WI38 (cell line): Measurements from ENCODE around the gene RUSC2.

Experiments
- H3K4me3 ChIP-seq: 2 replicates; pipeline ENCODE4 v1.5.1; 2011; ENCODE audit warnings: low read depth, mild to moderate bottlenecking, control low read depth, low read length
- CTCF ChIP-seq: IDR thresholded peaks from 2 replicates; pipeline ENCODE4 v1.5.1; 2012; ENCODE audit warnings: low read depth, mild to moderate bottlenecking, control low read depth, low read length

Gene RUSC2, protein sequence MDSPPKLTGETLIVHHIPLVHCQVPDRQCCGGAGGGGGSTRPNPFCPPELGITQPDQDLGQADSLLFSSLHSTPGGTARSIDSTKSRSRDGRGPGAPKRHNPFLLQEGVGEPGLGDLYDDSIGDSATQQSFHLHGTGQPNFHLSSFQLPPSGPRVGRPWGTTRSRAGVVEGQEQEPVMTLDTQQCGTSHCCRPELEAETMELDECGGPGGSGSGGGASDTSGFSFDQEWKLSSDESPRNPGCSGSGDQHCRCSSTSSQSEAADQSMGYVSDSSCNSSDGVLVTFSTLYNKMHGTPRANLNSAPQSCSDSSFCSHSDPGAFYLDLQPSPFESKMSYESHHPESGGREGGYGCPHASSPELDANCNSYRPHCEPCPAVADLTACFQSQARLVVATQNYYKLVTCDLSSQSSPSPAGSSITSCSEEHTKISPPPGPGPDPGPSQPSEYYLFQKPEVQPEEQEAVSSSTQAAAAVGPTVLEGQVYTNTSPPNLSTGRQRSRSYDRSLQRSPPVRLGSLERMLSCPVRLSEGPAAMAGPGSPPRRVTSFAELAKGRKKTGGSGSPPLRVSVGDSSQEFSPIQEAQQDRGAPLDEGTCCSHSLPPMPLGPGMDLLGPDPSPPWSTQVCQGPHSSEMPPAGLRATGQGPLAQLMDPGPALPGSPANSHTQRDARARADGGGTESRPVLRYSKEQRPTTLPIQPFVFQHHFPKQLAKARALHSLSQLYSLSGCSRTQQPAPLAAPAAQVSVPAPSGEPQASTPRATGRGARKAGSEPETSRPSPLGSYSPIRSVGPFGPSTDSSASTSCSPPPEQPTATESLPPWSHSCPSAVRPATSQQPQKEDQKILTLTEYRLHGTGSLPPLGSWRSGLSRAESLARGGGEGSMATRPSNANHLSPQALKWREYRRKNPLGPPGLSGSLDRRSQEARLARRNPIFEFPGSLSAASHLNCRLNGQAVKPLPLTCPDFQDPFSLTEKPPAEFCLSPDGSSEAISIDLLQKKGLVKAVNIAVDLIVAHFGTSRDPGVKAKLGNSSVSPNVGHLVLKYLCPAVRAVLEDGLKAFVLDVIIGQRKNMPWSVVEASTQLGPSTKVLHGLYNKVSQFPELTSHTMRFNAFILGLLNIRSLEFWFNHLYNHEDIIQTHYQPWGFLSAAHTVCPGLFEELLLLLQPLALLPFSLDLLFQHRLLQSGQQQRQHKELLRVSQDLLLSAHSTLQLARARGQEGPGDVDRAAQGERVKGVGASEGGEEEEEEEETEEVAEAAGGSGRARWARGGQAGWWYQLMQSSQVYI (N-terminal part only)

DNA sequence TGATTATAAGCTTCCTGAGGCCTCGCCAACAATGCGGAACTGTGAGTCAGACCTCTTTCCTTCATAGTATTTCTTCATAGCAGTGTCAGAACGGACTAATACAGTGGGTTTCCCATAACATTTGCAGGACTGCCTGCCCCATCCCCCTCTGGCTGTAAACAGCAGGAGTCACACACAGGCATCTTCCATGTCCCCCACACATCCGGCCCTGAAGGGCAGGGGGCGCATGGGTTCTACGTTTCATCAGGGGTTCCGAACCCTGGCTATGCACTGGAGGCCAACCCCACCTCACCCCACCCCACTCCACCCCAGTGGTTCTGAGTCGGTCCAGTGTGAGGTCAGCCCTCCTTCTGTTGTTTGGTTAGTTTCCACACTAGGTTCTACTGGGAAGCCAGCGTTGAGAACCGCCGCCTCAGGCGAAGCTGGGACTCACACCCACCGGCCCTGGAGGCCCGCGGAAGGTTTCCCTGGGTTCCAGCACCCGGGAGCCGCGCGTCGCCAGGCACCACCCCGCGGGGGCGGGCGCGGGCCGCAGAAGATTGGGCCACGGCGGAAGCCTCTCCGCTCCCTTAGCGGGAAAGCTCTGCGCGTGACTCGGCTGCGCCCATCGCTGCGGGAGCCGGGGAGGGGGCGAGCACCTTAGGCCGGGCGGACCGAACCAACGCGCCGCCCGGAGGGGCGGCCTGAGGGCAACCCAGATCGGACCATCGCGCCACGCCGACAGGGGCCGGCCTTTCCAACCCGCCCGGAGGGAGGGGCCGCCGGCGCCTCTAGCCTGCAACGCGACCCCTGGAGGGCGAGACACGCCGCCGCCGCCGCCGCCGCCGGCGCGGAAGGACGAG lies at the start of gene RUSC2:
Gene RUSC2, plus strand, starts transcription at position 799 of the 842 bp plus-strand sequence. CDS start 56,411 bp downstream, outside the sequence.
- peak within 1 kb of the TSS; percentile 88 for H3K4me3 ChIP-seq
- TF ChIP-seq CTCF, result peak; percentile 15; the same call in 1 of the 2 replicates

DNA sequence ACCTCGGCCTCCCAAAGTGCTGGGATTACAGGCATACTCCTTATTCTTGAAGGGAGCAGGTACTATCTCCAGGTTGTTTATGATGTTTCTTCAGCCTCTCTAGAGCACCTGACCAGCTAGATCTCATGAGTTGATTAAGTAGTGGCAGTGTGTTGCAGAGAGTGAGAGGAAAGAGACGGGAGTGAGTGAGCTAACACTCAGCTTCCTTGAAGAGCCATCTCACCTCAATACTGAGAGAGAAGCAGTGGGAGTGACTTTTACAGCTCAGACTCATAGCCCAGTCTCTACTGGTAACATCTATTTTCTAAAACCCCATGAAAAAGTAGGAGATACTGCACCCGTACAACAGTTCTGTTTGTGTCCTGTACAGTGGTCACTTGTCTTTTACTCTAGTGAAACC lies 43.9 kb upstream of the RUSC2 start:
- no peak overlapping the region for H3K4me3 ChIP-seq
- no peak for TF ChIP-seq CTCF

GRCh38 chr9:35448496-35448895 lies 41.4 kb upstream of the RUSC2 start:
- H3K4me3 ChIP-seq, result no peak overlapping the region
- TF ChIP-seq CTCF, result no peak

- no peak overlapping the region for H3K4me3 ChIP-seq
- peak; percentile 14; the same call in 1 of the 2 replicates for TF ChIP-seq CTCF
These were observed 37.4 kb upstream of the RUSC2 start for GRCh38 chr9:35452481-35452880.

- TF ChIP-seq CTCF, result no peak
- no peak overlapping the region for H3K4me3 ChIP-seq
These were observed 36.1 kb upstream of the RUSC2 start for GRCh38 chr9:35453786-35454185.
